H1 (cell line): ENCODE results near the gene DNAH1. TPM values are rescaled to one million over a fixed set of nuclear protein-coding genes. Genes with fewer than 3 reads are reported as not detected.

Experiments
- CTCF ChIA-PET: fragments of 300-600 bp; sonication (Branson Sonifier 250); formaldehyde crosslinking; loops from one replicate; lab custom pipeline; 2021; ENCODE audit not compliant: partially characterized antibody; lab: Charles Lee
- POLR2A ChIA-PET: fragments of 300-600 bp; sonication (Branson Sonifier 250); formaldehyde crosslinking; loops from one replicate; lab custom pipeline; 2021; ENCODE audit warnings: inconsistent platforms; ENCODE audit not compliant: partially characterized antibody; lab: Charles Lee
- DNase-seq, 2 experiments: peaks; one replicate each; pipeline versions ENCODE4 v3.0.0 to v3.0.0-alpha.2; 2010 to 2022; ENCODE audit warnings: low spot score in 2 of 2, low read depth in 1 of 2, mixed read lengths in 1 of 2
- FAIRE-seq: peaks from 2 replicates; lab custom pipeline; 2011; peaks lifted over from hg19 to GRCh38; lab: Jason Lieb, UNC
- H2AFZ ChIP-seq: 2 replicates; pipeline ENCODE4 v1.8.1; 2012; ENCODE audit warnings: low read length, inconsistent platforms
- H2AK5ac ChIP-seq: 2 replicates; pipeline ENCODE4 v1.6.1; 2013; ENCODE audit warnings: low read depth, low read length
- H2BK120ac ChIP-seq: replicated peaks from 2 replicates; pipeline ENCODE3; 2013; ENCODE audit warnings: low read depth, low read length, inconsistent platforms
- H2BK12ac ChIP-seq: 2 replicates; pipeline ENCODE4 v1.6.1; 2013; ENCODE audit warnings: low read depth, low read length
- H2BK15ac ChIP-seq: 2 replicates; pipeline ENCODE4 v1.6.1; 2013; ENCODE audit warnings: low read length
- H2BK20ac ChIP-seq: 2 replicates; pipeline ENCODE4 v1.6.1; 2013; ENCODE audit warnings: low read length
- H2BK5ac ChIP-seq: 2 replicates; pipeline ENCODE4 v1.6.1; 2013; ENCODE audit warnings: low read depth, low read length
- H3K14ac ChIP-seq: 2 replicates; pipeline ENCODE4 v1.6.1; 2013; ENCODE audit warnings: inconsistent platforms; ENCODE audit not compliant: insufficient read length
- H3K18ac ChIP-seq: 2 replicates; pipeline ENCODE4 v1.6.1; 2013; ENCODE audit warnings: low read length; ENCODE audit errors: extremely low read depth
- H3K23ac ChIP-seq: 2 replicates; pipeline ENCODE4 v1.6.1; 2013; ENCODE audit warnings: inconsistent platforms; ENCODE audit not compliant: insufficient read length
- H3K23me2 ChIP-seq: 2 replicates; pipeline ENCODE4 v1.6.1; 2013; ENCODE audit warnings: low read depth, low read length
- H3K27ac ChIP-seq: 2 replicates; pipeline ENCODE4 v1.6.1; 2011; ENCODE audit warnings: low read depth, low read length, inconsistent platforms
- H3K27me3 ChIP-seq, 4 experiments: replicated peaks in 1 of 4; 1 replicate in 1 of 4; 2 replicates in 3 of 4; pipeline versions ENCODE4 v1.6.1 to v1.8.1; 2011 to 2013; ENCODE audit warnings: low read length in 3 of 4, mild to moderate bottlenecking in 3 of 4, inconsistent platforms in 2 of 4, mixed read lengths in 2 of 4, moderate library complexity in 1 of 4; ENCODE audit not compliant: control insufficient read depth in 3 of 4, insufficient read depth in 3 of 4; ENCODE audit errors: extremely low read depth in 1 of 4
- H3K36me3 ChIP-seq, 4 experiments: 2 replicates each; pipeline versions ENCODE4 v1.6.1 to v1.8.1; 2011 to 2013; ENCODE audit warnings: mild to moderate bottlenecking in 4 of 4, low read length in 3 of 4, moderate library complexity in 2 of 4, control low read depth in 1 of 4, inconsistent platforms in 1 of 4; ENCODE audit not compliant: insufficient read depth in 4 of 4, control insufficient read depth in 2 of 4
- H3K4ac ChIP-seq: replicated peaks from 2 replicates; pipeline ENCODE3; 2013; ENCODE audit warnings: low read length, low read depth, mixed read lengths, inconsistent platforms; ENCODE audit not compliant: insufficient read length
- H3K4me1 ChIP-seq, 4 experiments: replicated peaks in 1 of 4; 1 replicate in 1 of 4; 2 replicates in 3 of 4; pipeline versions ENCODE4 v1.6.1 to v1.8.1; 2011 to 2013; ENCODE audit warnings: low read length in 3 of 4, inconsistent platforms in 2 of 4, mixed read lengths in 1 of 4; ENCODE audit not compliant: insufficient read depth in 4 of 4, control insufficient read depth in 3 of 4
- H3K4me2 ChIP-seq, 2 experiments: 2 replicates each; pipeline versions ENCODE4 v1.6.1 to v1.8.1; 2011 to 2013; ENCODE audit warnings: low read depth in 2 of 2, low read length in 2 of 2, control low read depth in 1 of 2, inconsistent platforms in 1 of 2, mild to moderate bottlenecking in 1 of 2; ENCODE audit not compliant: insufficient read depth in 1 of 2
- H3K4me3 ChIP-seq, 4 experiments: fragments of 200-600, 300-600 bp in 1 of 4; sonication (generic), shearing (Covaris generic), sonication (Bioruptor Twin) in 1 of 4; 2 replicates each; pipeline versions ENCODE4 v1.5.1 to v1.8.1; 2011 to 2016; ENCODE audit warnings: low read length in 4 of 4, low read depth in 3 of 4, control low read depth in 2 of 4, inconsistent platforms in 2 of 4, mild to moderate bottlenecking in 2 of 4, mixed read lengths in 1 of 4, moderate library complexity in 1 of 4; ENCODE audit not compliant: insufficient read depth in 2 of 4; ENCODE audit errors: extremely low read depth in 1 of 4
- H3K56ac ChIP-seq: replicated peaks from 2 replicates; pipeline ENCODE3; 2013; ENCODE audit warnings: low read depth, mild to moderate bottlenecking, mixed read lengths, low read length, inconsistent platforms; ENCODE audit not compliant: insufficient read length
- H3K79me1 ChIP-seq: 2 replicates; pipeline ENCODE4 v1.6.1; 2013; ENCODE audit warnings: low read depth, low read length, control low read depth
- H3K79me2 ChIP-seq, 2 experiments: 2 replicates each; pipeline versions ENCODE4 v1.6.1 to v1.8.1; 2012 to 2013; ENCODE audit warnings: low read length in 2 of 2, mild to moderate bottlenecking in 2 of 2, inconsistent platforms in 1 of 2; ENCODE audit not compliant: insufficient read depth in 2 of 2, control insufficient read depth in 1 of 2
- H3K9ac ChIP-seq, 4 experiments: replicated peaks in 1 of 4; 1 replicate in 1 of 4; 2 replicates in 3 of 4; pipeline versions ENCODE4 v1.6.1 to v1.8.1; 2011 to 2013; ENCODE audit warnings: low read depth in 3 of 4, low read length in 3 of 4, control low read depth in 2 of 4, mild to moderate bottlenecking in 2 of 4, moderate library complexity in 2 of 4, inconsistent platforms in 1 of 4; ENCODE audit errors: extremely low read depth in 1 of 4
- H3K9me3 ChIP-seq, 2 experiments: 2 replicates each; pipeline versions ENCODE4 v1.6.1 to v1.8.1; 2012 to 2013; ENCODE audit warnings: mild to moderate bottlenecking in 2 of 2, moderate library complexity in 2 of 2, control low read depth in 1 of 2, inconsistent platforms in 1 of 2, low read depth in 1 of 2, low read length in 1 of 2, mixed read lengths in 1 of 2; ENCODE audit not compliant: insufficient read depth in 2 of 2
- H4K20me1 ChIP-seq, 2 experiments: replicated peaks in 1 of 2; 2 replicates each; pipeline versions ENCODE3 to v1.8.1; 2011 to 2013; ENCODE audit warnings: inconsistent platforms in 2 of 2, low read length in 2 of 2, mild to moderate bottlenecking in 1 of 2; ENCODE audit not compliant: insufficient read depth in 2 of 2, control insufficient read depth in 1 of 2
- H4K5ac ChIP-seq: 2 replicates; pipeline ENCODE4 v1.6.1; 2013; ENCODE audit warnings: low read length, low read depth, mixed read lengths, inconsistent platforms; ENCODE audit not compliant: insufficient read length
- H4K8ac ChIP-seq: 2 replicates; pipeline ENCODE4 v1.8.0; 2013; ENCODE audit warnings: mild to moderate bottlenecking, moderate library complexity, low read length, inconsistent platforms; ENCODE audit not compliant: insufficient read depth; ENCODE audit errors: extremely low read depth
- H4K91ac ChIP-seq: replicated peaks from 2 replicates; pipeline ENCODE3; 2013; ENCODE audit warnings: low read length, mixed read lengths, inconsistent platforms; ENCODE audit not compliant: insufficient read length
- BRCA1 ChIP-seq: IDR thresholded peaks from 2 replicates; pipeline ENCODE4 v1.6.1; 2012; ENCODE audit warnings: low read depth, low read length, improper control_type of control experiment
- CHD2 ChIP-seq: IDR thresholded peaks from 2 replicates; pipeline ENCODE4 v1.6.1; 2012; ENCODE audit warnings: low read length, improper control_type of control experiment
- CREB1 ChIP-seq: IDR thresholded peaks from 2 replicates; pipeline ENCODE4 v1.6.1; 2012; ENCODE audit warnings: inconsistent platforms
- EGR1 ChIP-seq: IDR thresholded peaks from 2 replicates; pipeline ENCODE4 v1.6.1; 2011; ENCODE audit warnings: low read depth, low read length, borderline replicate concordance
- EP300 ChIP-seq, 2 experiments: IDR thresholded peaks; 1 replicate in 1 of 2; 2 replicates in 1 of 2; pipeline ENCODE4 v1.6.1; 2011 to 2012; ENCODE audit warnings: low read depth in 2 of 2, low read length in 2 of 2, mild to moderate bottlenecking in 2 of 2, borderline replicate concordance in 1 of 2, inconsistent platforms in 1 of 2, moderate library complexity in 1 of 2
- EZH2 ChIP-seq: fragments of 200-600 bp; sonication (generic); IDR thresholded peaks from 2 replicates; pipeline ENCODE4 v1.7.1; 2012; ENCODE audit warnings: low read depth, mild to moderate bottlenecking, moderate library complexity, low read length, inconsistent platforms; ENCODE audit not compliant: severe bottlenecking
- JUND ChIP-seq: IDR thresholded peaks from 2 replicates; pipeline ENCODE4 v1.6.1; 2011; ENCODE audit warnings: mild to moderate bottlenecking, improper control_type of control experiment, low read length
- MAFK ChIP-seq: IDR thresholded peaks from 2 replicates; pipeline ENCODE4 v1.6.1; 2012; ENCODE audit warnings: low read depth, mild to moderate bottlenecking, improper control_type of control experiment, low read length
- NANOG ChIP-seq: IDR thresholded peaks from 2 replicates; pipeline ENCODE4 v1.6.1; 2011; ENCODE audit warnings: low read length, low read depth, mild to moderate bottlenecking, inconsistent platforms; ENCODE audit not compliant: insufficient read depth, poor library complexity, severe bottlenecking
- SIRT6 ChIP-seq: IDR thresholded peaks from one replicate; pipeline ENCODE4 v1.7.1; 2012; ENCODE audit warnings: low read length, inconsistent platforms
- TAF7 ChIP-seq: optimal IDR thresholded peaks from 2 replicates; pipeline ENCODE3; 2011; ENCODE audit warnings: low read depth, mild to moderate bottlenecking, inconsistent platforms, low read length, moderate library complexity, borderline replicate concordance
- TBP ChIP-seq: IDR thresholded peaks from 2 replicates; pipeline ENCODE4 v1.6.1; 2011; ENCODE audit warnings: low read depth, low read length, improper control_type of control experiment
- TCF12 ChIP-seq: IDR thresholded peaks from 2 replicates; pipeline ENCODE4 v1.6.1; 2011; ENCODE audit warnings: low read depth, mild to moderate bottlenecking, low read length
- YY1 ChIP-seq: IDR thresholded peaks from 2 replicates; pipeline ENCODE4 v1.6.1; 2011; ENCODE audit warnings: low read depth, mild to moderate bottlenecking, low read length
- WGBS, 2 experiments: shearing (Covaris generic) in 1 of 2; methylation state at CpG; one replicate each; pipeline versions ENCODE4 v1.1.6 to v1.1.7; 2013 to 2015; ENCODE audit warnings: low lambda C conversion rate in 2 of 2, mixed read lengths in 2 of 2, inconsistent platforms in 1 of 2, low coverage in 1 of 2, missing lambda C conversion rate in 1 of 2; ENCODE audit not compliant: insufficient replicate concordance in 2 of 2, insufficient coverage in 1 of 2, insufficient read length in 1 of 2; ENCODE audit errors: extremely low coverage in 1 of 2, missing lambda C conversion rate in 1 of 2; 5-methylcytosine and 5-hydroxymethylcytosine counted together
- polyA plus RNA-seq, 7 experiments: library from polyadenylated mRNA; depleted of rRNA in 3 of 7; stranded (reverse) in 5 of 7; unstranded in 2 of 7; fragments of >200 nt in 5 of 7; fragments of 200-250 nt in 2 of 7; gene quantifications; 1 replicate in 5 of 7; 2 replicates in 1 of 7; 4 replicates in 1 of 7; pipeline versions ENCODE4 v1.2.1 to v1.2.3, GENCODE V29; 2011 to 2013; ENCODE audit warnings: missing spikeins in 2 of 7, mixed read lengths in 2 of 7
- total RNA-seq: library from RNA; stranded (reverse); fragmentation: NEBNext Ultra II Directional; extraction: Animal tissue kit (Norgen Biotek cat#: 25700); gene quantifications from 2 replicates; pipeline ENCODE4 v1.2.1, GENCODE V29; 2021

Gene DNAH1
- total and polyA plus RNA-seq, 2 of the 8 experiments (the other 6 are each of a cell fraction or from before 2014, with no cell fraction given), result 1.0 to 1.5 TPM

GRCh38 chr3:52429779-52430415, 113.8 kb downstream of the DNAH1 start:
- no peak overlapping the region for H4K91ac ChIP-seq
- no peaks in the 10 kb centered on the region for H3K36me3 ChIP-seq
- no peak overlapping the region for H3K27ac ChIP-seq
- FAIRE-seq (no peak), DNase-seq (no peak)
- 93% methylated on average over 7 of the region's 7 CpGs; no CpG with 5 or more reads in 1 of the 2 experiments for WGBS, 2 experiments
- H3K9ac ChIP-seq, result no peak overlapping the region
- no peaks in the 10 kb centered on the region for H3K23me2 ChIP-seq
- no peak overlapping the region for H2BK120ac ChIP-seq
- no peak overlapping the region for H4K5ac ChIP-seq
- no peaks in the 10 kb centered on the region for H3K9me3 ChIP-seq
- no peak overlapping the region for H3K56ac ChIP-seq
- H3K4me2 ChIP-seq, result no peak overlapping the region
- no peak overlapping the region for H3K18ac ChIP-seq
- H2BK5ac ChIP-seq, result no peak overlapping the region
- H3K79me1 ChIP-seq, result no peaks in the 10 kb centered on the region
- H3K4ac ChIP-seq, result no peak overlapping the region
- H3K4me3 ChIP-seq, result no peak overlapping the region
- H3K14ac ChIP-seq, result no peak overlapping the region
- no peak overlapping the region for H2BK20ac ChIP-seq
- CTCF ChIA-PET, result interaction anchor here (0.7 to 4.4 kb wide), 10 partner anchors 9 to 414 kb away, joined by 3 to 23 read pairs (median 4); no protein-coding TSS in a partner anchor
- no peaks in the 10 kb centered on the region for H3K79me2 ChIP-seq
- no peak overlapping the region for H2AK5ac ChIP-seq
- H4K20me1 ChIP-seq, result no peaks in the 10 kb centered on the region
- POLR2A ChIA-PET, result interaction anchor here (10.5 kb wide), 1 partner anchor 16 kb away, joined by 112 read pairs; the partner anchor contains the start of gene SEMA3G
- H2BK15ac ChIP-seq, result no peak overlapping the region
- no peaks in the 10 kb centered on the region; a peak in 1 of 7 replicates for H3K4me1 ChIP-seq
- H4K8ac ChIP-seq, result peak overlapping the region; percentile 43; the same call in 1 of the 2 replicates
- no peaks in the 10 kb centered on the region for H3K27me3 ChIP-seq
- H3K23ac ChIP-seq, result no peak overlapping the region
- no peak overlapping the region for H2BK12ac ChIP-seq
- H2AFZ ChIP-seq, result no peak overlapping the region
- TF ChIP-seq SIRT6, result no peak
- no peak for TF ChIP-seq TCF12
- no peak for TF ChIP-seq CHD2
- no peak for TF ChIP-seq JUND
- no peak for TF ChIP-seq BRCA1
- no peak for TF ChIP-seq EP300 (IDR thresholded peaks at IDR 0.05; ENCODE audit: borderline replicate concordance in 1 of 2, low read depth in 2 of 2, low read length in 2 of 2)
- TF ChIP-seq TAF7, result no peak
- TF ChIP-seq CREB1, result no peak
- TF ChIP-seq NANOG, result no peak
- TF ChIP-seq EGR1, result no peak
- TF ChIP-seq MAFK, result no peak
- no peak for TF ChIP-seq EZH2
- no peak for TF ChIP-seq YY1
- no peak for TF ChIP-seq TBP
